NCI-H82 treated with DMSO at 0.1 percent for 48 hours (cell line): ENCODE measurements around the gene B4GAT1.
A peak's percentile ranks its signal among the peaks of the same experiment; 100 is the strongest.
"Not testable (repeated sequence)": the region's sequence is repeated elsewhere in the genome, so short reads cannot be mapped to it uniquely, and the experiment has no call there.

ENCODE experiments used
- DNase-seq: peaks from one replicate; lab custom pipeline; 2025; ENCODE audit not compliant: unreplicated experiment; lab: John Stamatoyannopoulos, UW

B4GAT1 gene

DNA sequence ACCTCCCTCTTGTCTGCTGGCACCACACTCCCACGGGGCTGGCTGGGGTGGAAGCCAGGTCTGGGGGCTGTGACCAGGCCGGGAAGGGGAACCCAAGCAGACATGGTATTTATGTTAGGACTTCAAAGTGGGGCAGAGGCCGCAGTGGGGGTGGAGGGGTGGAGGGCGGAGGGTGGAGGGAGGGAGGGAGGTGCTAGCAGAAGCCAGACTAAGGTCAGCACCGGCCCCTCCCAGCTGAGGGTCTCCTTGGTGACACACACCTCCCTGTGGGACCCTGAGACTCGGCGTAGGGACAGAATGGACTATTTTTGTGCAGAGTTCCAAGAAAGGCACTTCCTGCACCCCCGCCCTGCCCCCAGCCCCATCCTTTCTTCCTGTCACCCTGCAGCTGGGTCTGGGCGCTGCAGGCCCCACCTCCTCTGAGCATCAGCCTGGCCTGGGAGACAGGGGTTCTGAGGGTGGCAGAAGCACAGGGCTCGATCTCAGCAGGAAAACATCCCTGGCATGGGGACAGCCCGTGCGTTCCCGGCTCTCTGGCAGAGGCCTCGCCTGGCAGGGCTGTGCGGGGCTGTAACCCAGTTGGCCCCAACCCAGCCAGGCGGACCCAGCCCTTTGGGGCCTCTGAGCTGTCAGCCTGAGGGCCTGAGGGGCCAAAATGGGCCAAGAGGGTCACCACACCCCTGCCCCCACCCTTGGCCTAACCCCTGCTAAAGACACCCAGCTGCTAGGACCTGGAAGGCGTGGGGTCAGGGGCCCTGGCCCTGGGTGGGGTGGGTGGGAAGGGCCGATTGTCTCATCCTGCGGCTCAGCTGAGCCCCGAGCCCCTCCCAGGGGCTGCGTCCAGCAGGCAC, 20.9 kb downstream of the B4GAT1 start:
- no peak for DNase-seq

DNA sequence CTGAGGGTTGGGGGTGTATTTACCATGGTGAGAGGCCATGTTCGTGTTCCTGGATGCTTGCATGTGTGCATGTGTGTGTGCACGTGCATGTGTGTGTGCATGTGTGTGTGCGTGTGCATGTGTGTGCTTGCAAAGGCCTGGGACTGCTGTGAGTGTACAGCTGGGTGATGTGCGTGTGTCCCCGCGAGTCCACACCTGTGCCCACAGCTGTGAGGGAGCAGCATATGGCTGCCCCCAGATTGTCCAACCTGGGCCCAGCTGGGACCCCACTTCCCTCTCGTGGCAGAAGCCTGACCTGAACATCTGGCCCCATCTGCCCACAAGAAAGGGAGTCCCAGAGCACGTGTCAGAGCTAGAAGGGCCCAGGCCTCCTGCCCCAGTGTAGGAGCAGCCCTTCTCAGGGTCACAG, 22.2 kb downstream of the B4GAT1 start:
- DNase-seq, result no peak

DNA sequence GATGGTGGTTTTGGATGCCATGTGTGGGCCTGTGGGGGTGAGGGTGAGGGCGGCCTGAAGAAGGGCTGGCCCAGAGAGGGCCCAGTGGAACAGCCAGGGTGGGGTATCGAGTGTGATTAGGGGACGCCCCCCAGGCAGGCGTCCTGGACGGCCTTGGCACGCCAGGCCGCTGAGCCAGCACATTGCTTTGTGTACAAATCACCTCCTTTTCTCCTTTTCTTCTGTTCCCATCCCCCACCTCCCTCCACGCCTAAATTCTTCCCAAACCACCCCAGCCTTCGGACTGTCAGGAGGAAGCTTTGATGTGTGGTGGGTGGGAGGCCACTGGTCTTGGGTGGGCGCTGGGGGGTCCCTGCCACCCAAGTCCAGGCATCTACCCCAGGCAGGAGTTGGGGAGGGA, 22.8 kb downstream of the B4GAT1 start:
- no peak for DNase-seq

DNA sequence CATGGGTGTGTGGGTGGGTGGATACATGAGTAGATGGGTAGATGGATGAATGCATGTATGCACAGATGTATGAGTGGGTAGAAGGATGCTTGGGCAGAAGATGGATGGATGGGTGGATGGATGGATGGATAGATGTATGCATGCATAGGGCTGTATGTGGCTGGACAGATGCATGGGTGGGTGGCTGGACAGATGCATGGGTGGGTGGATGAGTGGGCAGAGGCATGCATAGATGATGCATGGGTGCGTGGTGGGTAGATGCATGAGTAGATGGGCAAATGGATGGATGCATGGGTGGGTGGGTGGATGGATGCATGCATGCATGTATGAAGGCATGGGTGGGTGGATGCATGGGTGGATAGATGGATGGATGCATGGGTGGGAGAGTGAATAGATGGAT, 23.7 kb downstream of the B4GAT1 start:
- DNase-seq, result no peak

DNA sequence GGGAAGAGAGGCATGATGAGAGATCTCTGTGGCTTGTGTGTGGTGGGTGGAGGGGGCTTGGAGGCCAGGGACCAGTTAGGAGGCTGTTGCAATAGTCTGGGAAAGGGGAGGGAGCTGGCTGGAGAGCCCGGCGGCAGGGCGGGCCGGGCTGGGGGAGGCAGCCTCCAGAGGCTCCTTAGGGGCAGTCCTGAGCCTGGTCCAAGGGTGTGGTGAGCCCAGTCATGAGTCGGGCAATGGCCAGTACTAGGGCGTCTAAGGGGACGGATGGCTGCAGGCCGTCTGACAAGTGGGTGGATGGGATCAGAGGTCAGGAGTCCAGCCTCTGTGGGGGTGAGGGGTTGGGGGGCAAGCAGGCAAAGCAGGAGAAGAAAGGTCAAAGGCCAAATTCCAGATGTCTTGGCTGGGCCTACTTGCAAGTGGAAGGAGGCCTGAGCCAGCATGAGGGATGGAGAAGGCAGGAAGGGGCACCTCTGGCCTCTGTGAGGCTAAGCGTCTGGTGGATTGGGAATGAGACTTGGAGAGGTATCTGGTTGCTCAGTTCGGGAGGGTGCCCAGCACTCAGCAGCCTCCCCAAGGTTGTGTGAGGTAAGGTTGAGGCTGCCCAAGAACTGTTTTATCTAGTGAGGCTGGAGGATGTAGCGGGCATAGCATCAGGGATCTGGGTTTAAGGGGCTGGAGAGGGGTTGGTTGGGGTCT, 24.5 kb downstream of the B4GAT1 start:
- no peak for DNase-seq

DNA sequence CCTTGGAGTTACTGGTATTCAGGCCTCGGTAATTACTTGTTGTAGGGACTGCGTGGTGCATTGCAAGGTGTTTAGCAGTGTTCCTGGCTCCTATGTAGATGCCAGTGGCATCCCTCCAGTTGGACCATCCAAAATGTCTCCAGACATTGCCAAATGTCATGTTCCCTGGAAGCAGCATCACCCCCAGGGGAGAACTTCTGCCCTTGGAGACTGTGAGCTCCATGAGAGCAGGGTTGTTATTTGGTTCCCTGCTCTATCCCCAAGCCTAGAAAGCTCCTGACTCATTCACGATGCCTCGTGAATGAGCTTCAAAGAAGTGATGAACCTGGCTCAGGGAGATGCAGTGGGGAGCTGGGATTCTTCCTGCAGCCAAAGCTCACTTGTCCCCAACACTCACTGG, 25.8 kb downstream of the B4GAT1 start:
- no peak for DNase-seq

DNA sequence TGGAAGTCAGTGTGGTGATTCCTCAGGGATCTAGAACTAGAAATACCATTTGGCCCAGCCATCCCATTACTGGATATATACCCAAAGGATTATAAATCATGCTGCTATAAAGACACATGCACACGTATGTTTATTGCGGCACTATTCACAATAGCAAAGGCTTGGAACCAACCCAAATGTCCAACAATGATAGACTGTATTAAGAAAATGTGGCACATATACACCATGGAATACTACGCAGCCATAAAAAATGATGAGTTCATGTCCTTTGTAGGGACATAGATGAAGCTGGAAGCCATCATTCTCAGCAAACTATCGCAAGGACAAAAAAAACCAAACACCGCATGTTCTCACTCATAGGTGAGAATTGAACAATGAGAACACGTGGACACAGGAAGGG, 26.7 kb downstream of the B4GAT1 start:
- DNase-seq, result not testable (repeated sequence)

DNA sequence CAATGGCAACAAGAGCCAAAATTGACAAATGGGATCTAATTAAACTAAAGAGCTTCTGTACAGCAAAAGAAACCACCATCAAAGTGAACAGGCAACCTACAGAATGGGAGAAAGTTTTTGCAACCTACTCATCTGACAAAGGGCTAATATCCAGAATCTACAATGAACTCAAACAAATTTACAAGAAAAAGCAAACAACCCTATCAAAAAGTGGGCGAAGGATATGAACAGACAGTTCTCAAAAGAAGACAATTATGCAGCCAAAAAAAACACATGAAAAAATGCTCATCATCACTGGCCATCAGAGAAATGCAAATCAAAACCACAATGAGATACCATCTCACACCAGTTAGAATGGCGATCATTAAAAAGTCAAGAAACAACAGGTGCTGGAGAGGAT, 27.1 kb downstream of the B4GAT1 start:
- DNase-seq, result not testable (repeated sequence)

DNA sequence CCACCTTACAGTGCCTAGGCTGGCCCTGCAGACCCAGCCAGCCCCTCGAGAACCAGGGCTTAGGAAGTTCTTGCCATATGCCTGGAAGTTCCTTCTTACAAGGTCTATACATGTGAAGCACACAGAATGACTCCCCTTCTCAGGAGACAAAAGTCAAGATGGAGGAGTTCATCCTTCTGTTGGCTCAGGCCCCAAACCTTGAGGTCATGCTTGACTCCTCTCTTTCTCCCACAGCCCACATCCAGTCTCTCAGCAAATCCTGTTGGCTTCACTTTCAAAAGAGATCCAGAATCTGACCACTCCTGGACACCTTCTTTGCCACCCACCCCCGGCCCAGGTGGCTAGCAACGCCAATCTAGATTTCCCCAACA, 28.8 kb downstream of the B4GAT1 start:
- DNase-seq, result no peak

DNA sequence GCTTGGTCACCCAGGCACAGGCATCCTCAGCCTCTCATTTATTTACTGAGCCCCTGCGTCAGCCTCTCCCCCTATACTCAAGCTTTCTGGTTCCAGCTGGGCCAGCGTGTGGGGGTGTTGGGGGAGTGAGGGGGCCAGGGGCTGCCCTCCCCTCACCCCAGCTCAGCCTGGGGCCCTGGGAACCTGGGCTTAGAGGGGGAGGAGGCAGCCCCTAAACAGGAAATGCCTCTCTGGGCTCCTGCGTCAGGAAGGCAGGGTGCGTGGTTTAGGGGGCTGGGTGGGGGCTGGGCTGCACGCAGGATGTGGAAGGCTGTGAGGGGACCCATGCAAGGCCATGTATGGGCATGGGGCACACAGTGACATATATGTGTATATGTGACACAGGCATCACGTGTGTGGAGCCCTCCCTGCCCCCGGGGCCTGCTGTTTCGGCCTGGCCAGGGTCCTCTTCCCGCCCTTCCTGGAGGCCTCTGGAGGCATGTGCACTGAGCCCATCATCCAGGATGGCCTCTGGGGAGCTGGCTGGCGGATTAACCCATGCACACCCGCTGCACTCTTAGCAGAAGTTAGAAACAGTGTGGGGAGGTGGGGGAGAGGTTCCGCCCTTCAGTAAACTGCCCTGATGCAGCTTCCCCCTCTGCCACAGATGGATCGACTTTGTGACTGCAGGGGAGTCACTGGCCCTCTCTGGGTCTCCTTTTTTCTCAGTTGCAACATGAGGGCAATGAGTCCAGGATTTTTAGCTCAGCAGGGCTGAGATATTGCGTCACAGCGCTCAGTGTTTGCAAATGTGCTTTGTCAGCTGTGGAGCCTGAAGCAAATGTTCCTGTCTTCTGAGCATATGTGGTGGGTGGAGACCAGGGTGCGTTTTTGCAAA, 29.5 kb downstream of the B4GAT1 start:
- no peak for DNase-seq

DNA sequence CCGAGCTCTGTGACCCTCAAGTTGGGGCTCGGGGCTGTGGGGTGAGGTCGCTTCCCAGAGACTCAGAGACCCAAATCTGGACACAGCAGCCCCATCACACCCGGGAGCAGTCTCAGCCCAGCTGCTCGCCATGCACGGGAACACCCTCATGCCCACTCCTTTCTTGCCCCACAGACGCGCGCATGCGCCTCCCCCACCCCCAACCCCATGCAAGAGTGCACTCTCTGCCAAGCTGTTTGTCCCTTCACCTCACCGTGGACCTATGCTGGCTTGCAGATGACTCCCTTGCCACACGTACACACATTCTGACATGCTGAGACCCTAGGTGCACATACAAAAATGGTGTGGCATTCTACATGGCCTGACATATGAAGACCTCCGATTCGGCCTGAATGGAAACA, 30.1 kb downstream of the B4GAT1 start:
- DNase-seq, result no peak

DNA sequence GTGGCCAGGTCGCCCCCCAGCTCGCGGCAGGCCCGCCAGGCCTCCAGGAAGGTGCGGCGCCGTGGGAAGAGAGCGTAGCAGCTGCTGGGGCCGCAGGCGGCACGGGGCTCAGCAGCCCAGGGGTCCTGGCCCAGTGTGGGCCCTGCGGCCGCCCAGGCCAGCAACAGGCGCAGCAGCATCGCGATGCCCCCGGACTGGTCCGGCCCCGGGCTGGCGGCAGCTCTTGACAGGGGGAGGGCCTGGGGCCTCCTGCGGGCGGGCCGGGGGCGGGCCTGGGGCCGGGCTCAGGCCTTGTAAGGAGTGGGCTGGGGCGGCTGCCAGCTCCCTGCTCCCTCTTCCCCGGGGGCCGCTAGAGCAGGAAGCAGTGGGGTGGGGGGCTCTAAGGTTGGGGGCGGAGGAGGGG, 30.6 kb downstream of the B4GAT1 start, which contains the start of gene CD248:
Gene CD248, minus strand, starts transcription at position 196 of the 403 bp plus-strand sequence. Its CDS starts 17 bp downstream, at position 179.
- DNase-seq, result no peak

DNA sequence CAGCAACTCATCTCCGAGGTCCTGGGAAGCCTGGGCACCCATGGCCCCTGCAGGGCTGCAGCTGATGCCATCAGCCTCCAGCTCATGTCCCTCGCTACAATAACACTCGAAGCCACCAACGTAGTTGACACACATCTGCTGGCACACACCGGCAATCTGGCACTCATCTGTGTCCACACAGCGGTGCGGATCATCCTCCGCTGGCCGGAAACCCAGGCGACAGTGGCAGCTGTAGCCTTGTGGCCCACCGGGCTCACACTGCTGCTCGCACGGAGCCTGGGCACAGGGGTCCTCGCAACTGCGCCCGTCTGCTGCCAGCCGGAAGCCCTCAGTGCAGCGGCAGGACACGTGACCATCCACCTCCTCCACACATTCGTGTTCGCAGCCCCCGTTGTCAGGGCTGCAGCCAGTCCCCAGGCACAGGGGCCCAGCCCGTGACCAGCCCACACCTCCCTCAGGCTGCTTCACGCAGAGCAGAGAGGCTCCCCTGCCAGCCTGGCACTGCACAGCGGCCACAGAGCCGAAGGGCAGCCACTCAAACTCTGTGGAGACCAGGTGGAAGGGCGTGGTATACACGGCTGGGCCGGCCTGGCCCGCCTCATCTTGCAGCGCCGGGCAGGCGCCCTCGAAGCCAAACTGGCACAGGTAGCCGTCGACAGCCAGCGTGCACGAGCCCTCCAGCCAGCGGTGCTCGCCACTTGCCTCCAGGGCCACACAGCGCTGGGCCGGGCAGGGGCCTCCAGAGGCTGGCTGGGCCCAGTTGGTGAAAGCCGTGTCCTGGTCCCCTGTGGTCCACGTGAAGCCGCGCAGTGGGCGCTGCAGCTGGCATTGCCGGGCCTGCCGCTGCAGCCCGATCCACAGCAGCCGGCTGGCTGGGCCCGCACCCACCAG, 31.3 kb downstream of the B4GAT1 start:
- no peak for DNase-seq

DNA sequence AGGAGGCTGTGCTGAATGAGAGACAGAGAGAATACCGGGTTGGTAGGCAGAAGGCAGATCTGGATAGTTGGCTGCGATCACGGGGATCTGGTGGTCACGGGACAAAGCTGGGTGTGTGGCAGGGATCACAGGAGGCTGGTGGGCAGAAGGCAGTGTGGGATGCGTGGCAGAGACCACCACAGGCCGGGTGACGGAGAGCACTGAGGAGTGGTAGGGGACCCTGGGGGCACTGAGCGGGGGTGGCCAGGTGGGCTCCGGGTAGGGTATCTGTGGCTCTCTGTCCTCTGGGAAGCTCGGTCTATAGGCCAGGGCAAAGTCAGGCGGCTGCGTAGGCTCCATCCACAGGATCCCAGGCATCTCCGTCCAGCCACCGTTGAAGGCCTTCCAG, 31.9 kb downstream of the B4GAT1 start:
- DNase-seq, result no peak

DNA sequence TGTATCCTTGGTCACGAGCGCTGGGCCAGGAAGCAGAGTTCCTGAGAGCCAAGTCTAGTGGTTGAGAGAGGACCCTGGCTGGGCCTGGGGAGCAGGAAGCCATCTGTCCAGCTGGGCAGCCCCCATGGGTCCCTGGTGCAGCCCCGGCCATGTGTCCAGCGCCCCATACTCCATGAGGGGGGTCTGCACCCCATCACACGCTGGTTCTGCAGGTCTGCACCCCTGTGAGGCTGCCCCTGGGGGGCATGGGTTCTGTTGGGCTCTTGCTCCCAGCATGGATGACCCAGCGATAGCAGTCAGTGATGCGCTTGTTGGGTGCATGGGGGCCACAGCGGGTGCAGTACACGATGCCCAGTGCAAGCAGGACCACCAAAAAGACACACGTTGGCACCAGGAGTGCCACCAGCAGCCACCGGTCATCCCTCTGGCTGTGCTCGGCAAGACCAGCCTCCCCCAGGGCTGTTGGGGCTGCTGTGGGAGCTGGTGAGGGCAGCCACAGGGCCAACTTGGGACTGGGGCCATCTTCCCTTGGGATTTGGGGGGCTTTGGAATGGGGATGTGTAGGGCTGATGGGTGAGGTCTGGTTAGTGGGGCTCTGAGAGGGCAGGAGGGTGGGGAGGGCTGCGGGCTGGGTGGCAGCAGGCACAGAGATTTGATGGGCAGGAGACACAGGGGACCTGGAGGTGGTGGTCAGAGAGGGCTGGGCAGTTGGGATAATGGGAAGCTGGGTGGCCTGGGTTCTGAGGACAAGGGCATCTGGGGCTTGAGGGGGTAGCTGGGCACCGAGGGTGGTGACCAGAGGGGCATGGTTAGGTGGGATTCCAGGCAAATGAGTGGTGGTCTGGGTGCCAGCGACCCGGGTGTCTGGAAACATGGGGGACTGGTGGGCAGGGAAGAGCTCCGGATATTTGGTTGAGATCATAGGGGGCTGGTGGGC, 32.6 kb downstream of the B4GAT1 start:
- no peak for DNase-seq

DNA sequence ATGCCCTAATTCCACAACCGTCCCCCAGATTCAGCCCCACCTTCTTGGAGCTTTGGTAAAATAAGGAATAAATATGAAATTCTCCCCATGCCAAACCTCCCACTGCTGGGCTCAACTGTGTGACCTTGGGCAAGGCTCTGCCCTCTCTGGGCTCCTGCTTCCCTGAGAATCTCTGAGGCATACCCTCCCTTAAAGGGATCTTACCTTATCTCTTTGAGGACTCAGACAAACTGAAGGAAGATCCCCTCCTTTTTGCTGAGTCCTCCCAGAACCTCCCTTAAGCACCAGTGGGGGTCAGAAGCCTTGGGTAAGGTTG, 33.3 kb downstream of the B4GAT1 start:
- DNase-seq, result no peak

DNA sequence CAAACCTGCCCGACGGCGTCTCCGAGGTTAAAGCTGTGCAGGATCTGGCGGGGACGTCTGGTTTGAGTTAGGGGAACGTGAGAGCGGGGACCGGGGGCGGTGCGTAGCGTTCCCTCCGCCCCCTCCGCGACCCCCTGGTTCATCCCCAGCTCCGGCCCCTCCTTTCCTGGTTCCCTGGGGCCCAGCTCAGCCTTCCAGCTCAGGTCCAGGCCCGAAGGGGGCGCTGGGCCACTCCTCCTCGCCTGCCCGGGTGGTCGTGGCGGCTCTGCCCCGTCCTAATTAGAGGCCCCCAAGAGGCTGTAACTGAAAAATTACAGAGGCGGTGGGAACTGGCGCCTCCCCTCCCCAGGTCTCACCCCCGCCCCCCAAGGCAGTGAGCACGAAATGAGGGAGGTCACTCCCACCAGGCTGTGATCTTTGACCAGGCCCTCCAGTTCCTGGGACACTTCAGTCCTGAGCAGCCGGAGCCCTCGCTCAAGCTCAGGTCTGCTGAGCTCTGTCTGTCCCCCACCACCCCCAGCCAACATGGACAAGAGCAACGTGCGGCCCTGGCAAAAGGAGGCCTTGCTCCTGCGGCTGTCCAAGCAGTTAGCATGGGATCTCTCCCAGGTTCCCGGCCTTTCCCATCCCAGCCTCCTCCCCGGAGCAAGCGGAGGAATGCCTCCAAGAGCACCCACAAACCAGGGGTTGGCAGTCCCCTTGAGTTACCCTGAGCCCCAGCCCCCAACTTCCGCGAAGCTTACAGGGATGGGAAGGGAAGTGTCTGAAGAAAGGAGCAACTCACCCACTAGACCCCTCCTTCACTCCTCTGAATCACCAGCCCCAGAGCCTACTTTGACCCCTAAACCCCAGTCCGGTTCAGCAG, 33.9 kb downstream of the B4GAT1 start:
- no peak for DNase-seq

DNA sequence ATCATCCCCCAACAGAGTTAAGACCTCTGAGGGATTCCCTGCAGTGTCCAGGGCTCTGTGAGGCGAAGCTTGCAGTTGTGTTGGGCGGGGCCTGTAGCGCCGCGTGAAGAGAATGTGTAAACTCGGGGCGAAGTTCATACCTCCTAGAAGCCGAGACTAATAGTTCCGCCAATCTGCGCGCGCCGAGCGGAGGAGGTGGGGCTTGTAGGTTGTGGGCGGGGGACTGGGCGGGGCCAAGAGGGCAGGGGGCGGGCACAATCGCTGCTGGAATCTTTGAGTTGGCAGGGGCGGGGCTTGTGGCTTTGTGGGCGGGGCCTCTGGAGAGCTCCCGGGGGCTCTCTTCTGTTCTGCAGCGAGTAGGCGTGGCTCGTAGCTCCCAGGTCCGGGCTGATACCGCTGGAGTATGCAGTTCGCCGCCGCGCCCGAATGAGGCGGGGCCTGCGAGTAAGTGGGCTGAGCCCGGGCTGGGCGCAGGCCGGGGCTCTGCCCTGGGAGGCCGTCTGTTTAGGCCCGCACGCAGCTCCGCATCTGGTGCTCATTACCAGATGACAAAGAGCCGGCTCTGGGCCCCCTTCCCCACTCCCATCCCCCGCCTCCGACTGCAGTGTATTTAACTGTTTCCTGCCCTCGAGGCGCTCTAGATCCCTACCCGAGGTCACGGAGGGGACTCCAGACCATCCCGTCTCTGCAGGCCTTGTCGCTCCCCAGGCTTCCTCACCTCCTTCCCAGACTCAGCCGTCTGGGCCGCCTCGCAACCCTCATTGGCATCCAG, 34.7 kb downstream of the B4GAT1 start:
- peak; percentile 90 for DNase-seq
